ENCODE results near the gene APLN.
A peak's percentile ranks its signal among the peaks of the same experiment; 100 is the strongest.

Gene APLN

DNA sequence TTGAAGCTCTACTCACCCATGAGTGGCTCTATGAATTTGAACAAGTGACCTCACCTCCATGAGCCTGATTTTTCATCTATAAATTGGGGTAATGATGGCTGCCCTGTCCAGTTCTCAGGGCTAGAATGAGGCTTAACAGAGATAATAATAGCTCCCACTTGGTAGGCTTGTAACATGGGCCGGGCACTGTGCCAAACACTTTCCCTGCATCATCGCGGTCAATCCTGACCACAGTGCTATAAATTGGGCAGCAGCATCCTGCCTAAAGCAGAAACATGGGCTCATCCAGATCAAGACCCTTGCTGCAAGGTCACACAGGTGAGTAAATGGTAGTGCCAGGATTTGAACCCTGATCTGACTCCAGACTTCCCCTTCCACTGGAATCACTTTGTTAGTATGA lies 12.8 kb downstream of the APLN start:
- Histone ChIP-seq H3K27me3 (replicated peaks in 2 of 5; ENCODE audit: control insufficient read depth in 4 of 5, insufficient read depth in 5 of 5, low read length in 4 of 5) (peaks cover 0 to 5% (median 0%) of the 10 kb centered on the region in 5 experiments), H3K4me1 (ENCODE audit: control extremely low read depth in 1 of 4, control insufficient read depth in 4 of 4, insufficient read depth in 4 of 4, low read length in 3 of 4) (peaks cover 0 to 8% (median 2%) of the 10 kb centered on the region in 4 experiments), H3K9me3 (ENCODE audit: control extremely low read depth in 1 of 5, control insufficient read depth in 4 of 5, insufficient read depth in 2 of 5, low read depth in 1 of 5, low read length in 4 of 5) (peaks cover 0 to 3% (median 0%) of the 10 kb centered on the region in 5 experiments), H3K4me3 (ENCODE audit: control insufficient read depth in 1 of 7, extremely low read depth in 1 of 7, insufficient read depth in 4 of 7, low read depth in 2 of 7, low read length in 6 of 7) (no peak overlapping the region), H3K36me3 (ENCODE audit: control insufficient read depth in 4 of 4, insufficient read depth in 4 of 4, low read length in 3 of 4) (no peaks in the 10 kb centered on the region), H3K27ac (ENCODE audit: insufficient read depth in 1 of 2, low read depth in 1 of 2, low read length in 2 of 2, poor library complexity in 1 of 2, severe bottlenecking in 2 of 2) (no peak overlapping the region)
- ChIA-PET POLR2A (no interaction called here), CTCF (interaction anchor here (1.7 to 4.1 kb wide), 3 partner anchors 37 to 113 kb away, joined by 3 to 11 read pairs (median 8); no protein-coding TSS in a partner anchor)
- DNase-seq, result peak; percentile 34 to 70 (median 69)
- WGBS (ENCODE audit: insufficient coverage), result 51% methylated on average over 3 of the region's 3 CpGs

DNA sequence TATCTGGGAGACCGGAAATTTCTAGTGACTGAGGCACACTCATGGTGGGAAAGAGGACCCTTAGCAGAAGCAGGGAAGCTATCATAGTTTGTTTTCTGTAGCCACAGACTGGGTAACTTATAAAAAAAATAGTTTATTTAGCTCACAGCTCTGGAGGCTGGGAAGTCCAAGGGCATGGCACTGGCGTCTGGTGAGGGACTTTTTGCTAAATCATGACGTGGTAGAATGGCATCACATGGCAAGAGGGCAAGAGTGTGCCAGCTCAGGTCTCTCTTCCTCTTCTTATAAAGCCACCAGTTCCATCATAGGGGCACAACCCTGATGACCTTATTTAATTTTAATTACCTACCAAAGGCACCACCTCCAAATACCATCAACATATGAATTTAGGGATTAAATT lies 13.3 kb downstream of the APLN start:
- WGBS (ENCODE audit: insufficient coverage), result 80% methylated on average over 2 of the region's 3 CpGs
- H3K27me3 ChIP-seq (replicated peaks in 2 of 5; ENCODE audit: control insufficient read depth in 4 of 5, insufficient read depth in 5 of 5, low read length in 4 of 5), result peaks cover 0 to 5% (median 0%) of the 10 kb centered on the region in 5 experiments
- peaks cover 0 to 8% (median 2%) of the 10 kb centered on the region in 4 experiments for H3K4me1 ChIP-seq (ENCODE audit: control extremely low read depth in 1 of 4, control insufficient read depth in 4 of 4, insufficient read depth in 4 of 4, low read length in 3 of 4)
- ChIA-PET CTCF (interaction anchor here (1.7 to 4.1 kb wide), 3 partner anchors 37 to 114 kb away, joined by 3 to 11 read pairs (median 8); no protein-coding TSS in a partner anchor), POLR2A (no interaction called here)
- H3K4me3 ChIP-seq (ENCODE audit: control insufficient read depth in 1 of 7, extremely low read depth in 1 of 7, insufficient read depth in 4 of 7, low read depth in 2 of 7, low read length in 6 of 7), result no peak overlapping the region
- DNase-seq, result peak in 2 of 3 donors; percentile 39 to 44
- H3K9me3 ChIP-seq (ENCODE audit: control extremely low read depth in 1 of 5, control insufficient read depth in 4 of 5, insufficient read depth in 2 of 5, low read depth in 1 of 5, low read length in 4 of 5), result peaks cover 0 to 3% (median 0%) of the 10 kb centered on the region in 5 experiments
- H3K36me3 ChIP-seq (ENCODE audit: control insufficient read depth in 4 of 4, insufficient read depth in 4 of 4, low read length in 3 of 4), result no peaks in the 10 kb centered on the region
- no peak overlapping the region for H3K27ac ChIP-seq (ENCODE audit: insufficient read depth in 1 of 2, low read depth in 1 of 2, low read length in 2 of 2, poor library complexity in 1 of 2, severe bottlenecking in 2 of 2)

DNA sequence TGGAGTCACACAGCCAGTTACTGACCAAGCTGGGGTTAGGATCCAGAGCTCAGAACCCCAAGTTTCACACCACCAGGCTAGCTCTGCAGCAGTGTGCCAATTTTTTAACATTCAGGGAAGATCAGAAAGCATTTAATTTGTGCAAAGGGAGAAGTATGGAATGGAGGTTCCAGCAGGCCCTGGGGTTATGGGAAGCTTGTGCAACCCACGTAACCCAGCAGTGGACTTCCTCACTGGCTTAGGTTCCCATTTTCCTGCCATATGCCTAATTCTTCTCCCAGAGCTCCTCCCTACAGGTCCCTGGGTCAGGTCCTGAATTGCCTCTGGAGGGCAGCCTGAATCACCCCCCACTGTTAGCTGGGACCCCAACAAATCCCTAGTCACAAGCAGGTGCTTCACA lies 14.0 kb downstream of the APLN start:
- Histone ChIP-seq H3K4me1 (ENCODE audit: control extremely low read depth in 1 of 4, control insufficient read depth in 4 of 4, insufficient read depth in 4 of 4, low read length in 3 of 4) (peaks cover 0 to 8% (median 2%) of the 10 kb centered on the region in 4 experiments), H3K9me3 (ENCODE audit: control extremely low read depth in 1 of 5, control insufficient read depth in 4 of 5, insufficient read depth in 2 of 5, low read depth in 1 of 5, low read length in 4 of 5) (peaks cover 0 to 3% (median 0%) of the 10 kb centered on the region in 5 experiments), H3K27me3 (replicated peaks in 2 of 5; ENCODE audit: control insufficient read depth in 4 of 5, insufficient read depth in 5 of 5, low read length in 4 of 5) (no peaks in the 10 kb centered on the region), H3K4me3 (ENCODE audit: control insufficient read depth in 1 of 7, extremely low read depth in 1 of 7, insufficient read depth in 4 of 7, low read depth in 2 of 7, low read length in 6 of 7) (no peak overlapping the region), H3K36me3 (ENCODE audit: control insufficient read depth in 4 of 4, insufficient read depth in 4 of 4, low read length in 3 of 4) (no peaks in the 10 kb centered on the region), H3K27ac (ENCODE audit: insufficient read depth in 1 of 2, low read depth in 1 of 2, low read length in 2 of 2, poor library complexity in 1 of 2, severe bottlenecking in 2 of 2) (no peak overlapping the region)
- POLR2A ChIA-PET, result no interaction called here
- CTCF ChIA-PET, result interaction anchor here (1.7 to 4.1 kb wide), 3 partner anchors 38 to 114 kb away, joined by 3 to 11 read pairs (median 8); no protein-coding TSS in a partner anchor
- no CpG with 5 or more reads among the region's 1 CpG for WGBS (ENCODE audit: insufficient coverage)
- DNase-seq, result no peak

DNA sequence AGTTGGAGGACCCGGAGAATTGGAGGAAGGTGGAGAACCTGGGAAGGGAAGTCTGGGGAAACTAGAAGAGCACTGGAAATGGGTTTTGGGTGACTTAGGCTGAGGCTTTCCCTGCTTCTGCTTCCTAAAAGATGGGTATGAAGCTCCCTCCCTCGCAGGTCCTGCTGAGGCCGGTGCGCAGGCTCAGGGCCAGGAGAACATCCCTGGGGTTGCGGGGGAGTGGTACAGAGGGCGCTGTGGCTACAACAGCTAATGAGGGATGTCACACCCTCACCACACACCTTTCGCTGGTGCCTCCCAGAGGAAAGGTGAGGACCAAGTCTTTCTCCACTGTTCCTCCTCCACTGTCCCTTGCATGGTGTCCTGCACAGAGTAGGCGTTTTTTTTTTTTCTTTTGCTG lies 15.8 kb downstream of the APLN start:
- no peaks in the 10 kb centered on the region for H3K27me3 ChIP-seq (replicated peaks in 2 of 5; ENCODE audit: control insufficient read depth in 4 of 5, insufficient read depth in 5 of 5, low read length in 4 of 5)
- H3K4me1 ChIP-seq (ENCODE audit: control extremely low read depth in 1 of 4, control insufficient read depth in 4 of 4, insufficient read depth in 4 of 4, low read length in 3 of 4), result peaks cover 0 to 10% (median 2%) of the 10 kb centered on the region in 4 experiments
- H3K36me3 ChIP-seq (ENCODE audit: control insufficient read depth in 4 of 4, insufficient read depth in 4 of 4, low read length in 3 of 4), result no peaks in the 10 kb centered on the region
- 74% methylated on average over 7 of the region's 8 CpGs for WGBS (ENCODE audit: insufficient coverage)
- H3K4me3 ChIP-seq (ENCODE audit: control insufficient read depth in 1 of 7, extremely low read depth in 1 of 7, insufficient read depth in 4 of 7, low read depth in 2 of 7, low read length in 6 of 7), result no peak overlapping the region
- ChIA-PET POLR2A (no interaction called here), CTCF (interaction anchor here (0.6 to 4.5 kb wide), 12 partner anchors 12 to 194 kb away, joined by 3 to 47 read pairs (median 4); no protein-coding TSS in a partner anchor)
- DNase-seq, result no peak
- H3K9me3 ChIP-seq (ENCODE audit: control extremely low read depth in 1 of 5, control insufficient read depth in 4 of 5, insufficient read depth in 2 of 5, low read depth in 1 of 5, low read length in 4 of 5), result peaks cover 0 to 3% (median 0%) of the 10 kb centered on the region in 5 experiments
- H3K27ac ChIP-seq (ENCODE audit: insufficient read depth in 1 of 2, low read depth in 1 of 2, low read length in 2 of 2, poor library complexity in 1 of 2, severe bottlenecking in 2 of 2), result no peak overlapping the region

DNA sequence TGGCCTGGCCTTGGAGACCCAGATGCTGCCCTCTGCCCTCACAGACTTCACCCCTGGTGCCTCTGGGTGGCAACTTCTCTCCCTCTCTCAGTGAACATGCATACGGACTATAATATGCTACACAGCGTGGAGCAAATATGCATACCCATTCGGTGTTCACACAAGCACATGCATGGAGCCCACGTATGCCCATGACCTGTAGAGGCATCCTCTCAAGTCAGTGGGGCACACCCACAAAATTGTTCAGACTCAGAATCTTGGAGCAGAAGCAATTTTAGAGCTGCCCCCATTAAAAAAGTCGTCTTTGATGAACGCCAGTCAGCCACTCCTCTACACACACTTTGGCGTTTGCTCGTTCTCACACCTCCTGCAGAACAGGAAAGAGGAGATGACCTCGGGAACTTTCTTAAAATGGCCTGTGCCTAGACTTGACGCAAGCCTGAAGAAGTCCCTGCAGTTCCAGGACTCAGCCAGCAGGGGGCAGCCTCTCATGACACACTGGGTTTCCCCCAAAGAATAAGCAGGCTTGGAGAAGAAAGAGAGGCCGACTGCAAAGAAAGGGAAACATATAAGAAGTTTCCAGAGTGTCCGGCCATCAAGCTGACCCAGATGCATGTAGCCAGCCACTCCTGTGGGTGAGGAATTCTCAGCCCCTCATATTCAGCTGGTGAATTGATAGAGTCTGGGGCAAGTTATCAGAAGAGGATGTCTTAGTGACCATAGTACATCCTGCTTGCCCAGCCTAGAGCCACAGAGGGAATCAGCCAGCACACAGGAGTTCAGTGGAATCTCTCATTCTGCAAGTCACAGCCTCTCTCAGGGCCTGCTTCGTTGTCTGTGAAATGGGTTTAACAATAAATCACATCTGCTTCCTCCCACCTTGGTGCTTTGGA lies 17.3 kb downstream of the APLN start:
- Histone ChIP-seq H3K9me3 (ENCODE audit: control extremely low read depth in 1 of 5, control insufficient read depth in 4 of 5, insufficient read depth in 2 of 5, low read depth in 1 of 5, low read length in 4 of 5) (peaks cover 0 to 3% (median 0%) of the 10 kb centered on the region in 5 experiments), H3K4me3 (ENCODE audit: control insufficient read depth in 1 of 7, extremely low read depth in 1 of 7, insufficient read depth in 4 of 7, low read depth in 2 of 7, low read length in 6 of 7) (no peak overlapping the region), H3K4me1 (ENCODE audit: control extremely low read depth in 1 of 4, control insufficient read depth in 4 of 4, insufficient read depth in 4 of 4, low read length in 3 of 4) (peaks cover 0 to 8% (median 2%) of the 10 kb centered on the region in 4 experiments), H3K27ac (ENCODE audit: insufficient read depth in 1 of 2, low read depth in 1 of 2, low read length in 2 of 2, poor library complexity in 1 of 2, severe bottlenecking in 2 of 2) (no peak overlapping the region), H3K36me3 (ENCODE audit: control insufficient read depth in 4 of 4, insufficient read depth in 4 of 4, low read length in 3 of 4) (no peaks in the 10 kb centered on the region), H3K27me3 (replicated peaks in 2 of 5; ENCODE audit: control insufficient read depth in 4 of 5, insufficient read depth in 5 of 5, low read length in 4 of 5) (no peaks in the 10 kb centered on the region)
- DNase-seq, result peak; percentile 53 to 76 (median 67)
- ChIA-PET POLR2A (no interaction called here), CTCF (interaction anchor here (1.0 to 4.5 kb wide), 16 partner anchors 10 to 390 kb away, joined by 3 to 47 read pairs (median 6); no protein-coding TSS in a partner anchor)
- WGBS (ENCODE audit: insufficient coverage), result 33% methylated on average over 13 of the region's 13 CpGs

GRCh38 chrX:129636175-129636681 lies 18.5 kb downstream of the APLN start:
- ChIA-PET CTCF (interaction anchor here (0.5 to 4.5 kb wide), 18 partner anchors 9 to 397 kb away, joined by 3 to 47 read pairs (median 5); no protein-coding TSS in a partner anchor), POLR2A (no interaction called here)
- peaks cover 0 to 2% (median 0%) of the 10 kb centered on the region in 4 experiments for H3K4me1 ChIP-seq (ENCODE audit: control extremely low read depth in 1 of 4, control insufficient read depth in 4 of 4, insufficient read depth in 4 of 4, low read length in 3 of 4)
- H3K27ac ChIP-seq (ENCODE audit: insufficient read depth in 1 of 2, low read depth in 1 of 2, low read length in 2 of 2, poor library complexity in 1 of 2, severe bottlenecking in 2 of 2), result no peak overlapping the region
- no peaks in the 10 kb centered on the region for H3K27me3 ChIP-seq (replicated peaks in 2 of 5; ENCODE audit: control insufficient read depth in 4 of 5, insufficient read depth in 5 of 5, low read length in 4 of 5)
- 89% methylated on average over 6 of the region's 8 CpGs for WGBS (ENCODE audit: insufficient coverage)
- H3K36me3 ChIP-seq (ENCODE audit: control insufficient read depth in 4 of 4, insufficient read depth in 4 of 4, low read length in 3 of 4), result no peaks in the 10 kb centered on the region
- H3K9me3 ChIP-seq (ENCODE audit: control extremely low read depth in 1 of 5, control insufficient read depth in 4 of 5, insufficient read depth in 2 of 5, low read depth in 1 of 5, low read length in 4 of 5), result peaks cover 0 to 2% (median 0%) of the 10 kb centered on the region in 5 experiments
- H3K4me3 ChIP-seq (ENCODE audit: control insufficient read depth in 1 of 7, extremely low read depth in 1 of 7, insufficient read depth in 4 of 7, low read depth in 2 of 7, low read length in 6 of 7), result no peak overlapping the region
- DNase-seq, result no peak
